SK-N-SH treated with all-trans-retinoic acid at 6 μM for 48 hours (cell line): ENCODE measurements around the gene ARHGAP21.
A peak's percentile ranks its signal among the peaks of the same experiment; 100 is the strongest.

Experiments
- ATAC-seq: fragments of 200-7000 bp; cut with Tn5 transposase; 3 replicates; pipeline ENCODE4 v1.9.1; 2020; ENCODE audit warnings: mild to moderate bottlenecking, moderate library complexity
- ARNTL ChIP-seq: fragments of 450-650 bp; formaldehyde crosslinking; IDR thresholded peaks from 2 replicates; pipeline ENCODE4 v1.5.0; 2020; ENCODE audit warnings: low read depth, mild to moderate bottlenecking, moderate library complexity, borderline replicate concordance
- BACH2 ChIP-seq: fragments of 250-450 bp; sonication (Bioruptor Pico); IDR thresholded peaks from 2 replicates; pipeline ENCODE4 v1.9.0; 2021; ENCODE audit warnings: mild to moderate bottlenecking, borderline replicate concordance
- CREB5 ChIP-seq: fragments of 250-450 bp; sonication (Bioruptor Pico); IDR thresholded peaks from 2 replicates; pipeline ENCODE4 v1.5.1; 2020; ENCODE audit warnings: low read depth, mild to moderate bottlenecking, moderate library complexity
- CSDC2 ChIP-seq: fragments of 250-450 bp; sonication (Bioruptor Pico); IDR thresholded peaks from 2 replicates; pipeline ENCODE4 v1.5.0; 2020; ENCODE audit warnings: mild to moderate bottlenecking, moderate library complexity
- CSRNP3 ChIP-seq: fragments of 250-450 bp; sonication (Bioruptor Pico); IDR thresholded peaks from 2 replicates; pipeline ENCODE4 v1.5.1; 2021; ENCODE audit warnings: mild to moderate bottlenecking, moderate library complexity
- ESRRG ChIP-seq: fragments of 250-450 bp; sonication (Bioruptor Pico); IDR thresholded peaks from 2 replicates; pipeline ENCODE4 v1.6.1; 2021; ENCODE audit warnings: mild to moderate bottlenecking
- GLIS3 ChIP-seq: fragments of 250-450 bp; sonication (Bioruptor Pico); IDR thresholded peaks from 2 replicates; pipeline ENCODE4 v1.5.0; 2020; ENCODE audit warnings: mild to moderate bottlenecking, moderate library complexity
- ISL1 ChIP-seq: fragments of 250-450 bp; sonication (Bioruptor Pico); IDR thresholded peaks from 2 replicates; pipeline ENCODE4 v2.1.2; 2022; ENCODE audit warnings: mild to moderate bottlenecking, moderate library complexity
- OSR1 ChIP-seq: fragments of 250-450 bp; sonication (Bioruptor Pico); IDR thresholded peaks from 2 replicates; pipeline ENCODE4 v1.8.0; 2022; ENCODE audit warnings: moderate library complexity, mild to moderate bottlenecking, inconsistent platforms
- POU6F1 ChIP-seq: fragments of 250-450 bp; sonication (Bioruptor Pico); IDR thresholded peaks from 2 replicates; pipeline ENCODE4 v1.8.0; 2021; ENCODE audit warnings: low read depth, mild to moderate bottlenecking, moderate library complexity, borderline replicate concordance
- PPARA ChIP-seq: fragments of 250-450 bp; sonication (Bioruptor Pico); IDR thresholded peaks from 2 replicates; pipeline ENCODE4 v1.5.0; 2020; ENCODE audit warnings: mild to moderate bottlenecking, borderline replicate concordance
- RARB ChIP-seq: fragments of 250-450 bp; sonication (Bioruptor Pico); IDR thresholded peaks from 2 replicates; pipeline ENCODE4 v1.8.0; 2021; ENCODE audit warnings: mild to moderate bottlenecking, moderate library complexity
- TCF4 ChIP-seq: fragments of 250-450 bp; sonication (Bioruptor Pico); IDR thresholded peaks from 2 replicates; pipeline ENCODE4 v1.8.0; 2021; ENCODE audit warnings: mild to moderate bottlenecking, moderate library complexity, borderline replicate concordance
- TOX ChIP-seq: fragments of 250-450 bp; sonication (Bioruptor Pico); IDR thresholded peaks from 2 replicates; pipeline ENCODE4 v1.8.0; 2021; ENCODE audit warnings: mild to moderate bottlenecking, moderate library complexity, borderline replicate concordance
- TSHZ2 ChIP-seq: fragments of 250-450 bp; sonication (Bioruptor Pico); IDR thresholded peaks from 2 replicates; pipeline ENCODE4 v1.5.0; 2020; ENCODE audit warnings: mild to moderate bottlenecking, moderate library complexity
- ZC3H10 ChIP-seq: fragments of 250-450 bp; sonication (Bioruptor Pico); IDR thresholded peaks from 2 replicates; pipeline ENCODE4 v1.5.1; 2021; ENCODE audit warnings: mild to moderate bottlenecking, moderate library complexity
- ZFP3 ChIP-seq: fragments of 250-450 bp; sonication (Bioruptor Pico); IDR thresholded peaks from 2 replicates; pipeline ENCODE4 v1.5.0; 2020; ENCODE audit warnings: mild to moderate bottlenecking, moderate library complexity
- ZFP30 ChIP-seq: fragments of 450-650 bp; formaldehyde crosslinking; IDR thresholded peaks from 2 replicates; pipeline ENCODE4 v1.5.0; 2022; ENCODE audit warnings: mild to moderate bottlenecking, moderate library complexity
- ZNF565 ChIP-seq: fragments of 450-650 bp; formaldehyde crosslinking; conservative IDR thresholded peaks from 2 replicates; pipeline ENCODE4 v1.5.0; 2020; ENCODE audit warnings: low read depth, mild to moderate bottlenecking, moderate library complexity
- ZNF8 ChIP-seq: fragments of 450-650 bp; formaldehyde crosslinking; IDR thresholded peaks from 2 replicates; pipeline ENCODE4 v1.5.0; 2020; ENCODE audit warnings: mild to moderate bottlenecking, moderate library complexity

ARHGAP21 gene

GRCh38 chr10:24713086-24713485, 10.6 kb downstream of the ARHGAP21 start:
- no peak for TF ChIP-seq ESRRG
- TF ChIP-seq, all 23 proteins: peak for 0
- ATAC-seq = no peak

GRCh38 chr10:24711465-24711864, 12.2 kb downstream of the ARHGAP21 start:
- ATAC-seq = no peak
- TF ChIP-seq ESRRG = no peak
- no peak for TF ChIP-seq ZNF565 (CRISPR knock-in tag)
- TF ChIP-seq CREB5 = no peak
- TF ChIP-seq ZFP30 = no peak
- TF ChIP-seq CSDC2 (CRISPR knock-in tag) = no peak
- no peak for TF ChIP-seq ZFP3 (CRISPR knock-in tag)
- no peak for TF ChIP-seq TSHZ2 (CRISPR knock-in tag)
- TF ChIP-seq BACH2 = no peak
- TF ChIP-seq ZNF8 = no peak
- no peak for TF ChIP-seq TCF4
- no peak for TF ChIP-seq GLIS3
- TF ChIP-seq PPARA (CRISPR knock-in tag) = no peak

GRCh38 chr10:24708081-24708480, 15.6 kb downstream of the ARHGAP21 start:
- TF ChIP-seq ZNF565 (CRISPR knock-in tag) (no peak), CREB5 (no peak), POU6F1 (CRISPR knock-in tag) (no peak), ISL1 (CRISPR knock-in tag) (no peak), ZNF8 (no peak), ZFP30 (no peak), TCF4 (no peak), CSRNP3 (CRISPR knock-in tag) (no peak), OSR1 (CRISPR knock-in tag) (no peak), PPARA (CRISPR knock-in tag) (no peak), TOX (CRISPR knock-in tag) (no peak), ARNTL (CRISPR knock-in tag) (no peak), ZFP3 (CRISPR knock-in tag) (no peak), CSDC2 (CRISPR knock-in tag) (no peak), ZC3H10 (CRISPR knock-in tag) (no peak), BACH2 (no peak)
- TF ChIP-seq, all 23 proteins: peak for 0
- no peak for ATAC-seq

GRCh38 chr10:24707445-24707844, 16.2 kb downstream of the ARHGAP21 start:
- peak; percentile 27; the same call in 2 of the 3 replicates for ATAC-seq
- no peak for TF ChIP-seq TSHZ2 (CRISPR knock-in tag)
- no peak for TF ChIP-seq TCF4
- no peak for TF ChIP-seq ZFP3 (CRISPR knock-in tag)
- TF ChIP-seq ZC3H10 (CRISPR knock-in tag) = no peak
- TF ChIP-seq RARB = no peak
- no peak for TF ChIP-seq ZFP30
- TF ChIP-seq BACH2 = no peak
- no peak for TF ChIP-seq GLIS3
- no peak for TF ChIP-seq CSDC2 (CRISPR knock-in tag)
- TF ChIP-seq ARNTL (CRISPR knock-in tag) = no peak
- no peak for TF ChIP-seq PPARA (CRISPR knock-in tag)
- TF ChIP-seq CSRNP3 (CRISPR knock-in tag) = no peak
- TF ChIP-seq ESRRG = no peak
- no peak for TF ChIP-seq ISL1 (CRISPR knock-in tag)
- no peak for TF ChIP-seq TOX (CRISPR knock-in tag)
- no peak for TF ChIP-seq CREB5
